ENCODE data around the gene HMG20B.

- TF ChIP-seq EP300 (IDR thresholded peaks at IDR 0.05) (no peak), POLR2A (IDR thresholded peaks at IDR 0.05) (no peak), POLR2AphosphoS5 (IDR thresholded peaks at IDR 0.05) (no peak)
- TF ChIP-seq, protein P1, sequence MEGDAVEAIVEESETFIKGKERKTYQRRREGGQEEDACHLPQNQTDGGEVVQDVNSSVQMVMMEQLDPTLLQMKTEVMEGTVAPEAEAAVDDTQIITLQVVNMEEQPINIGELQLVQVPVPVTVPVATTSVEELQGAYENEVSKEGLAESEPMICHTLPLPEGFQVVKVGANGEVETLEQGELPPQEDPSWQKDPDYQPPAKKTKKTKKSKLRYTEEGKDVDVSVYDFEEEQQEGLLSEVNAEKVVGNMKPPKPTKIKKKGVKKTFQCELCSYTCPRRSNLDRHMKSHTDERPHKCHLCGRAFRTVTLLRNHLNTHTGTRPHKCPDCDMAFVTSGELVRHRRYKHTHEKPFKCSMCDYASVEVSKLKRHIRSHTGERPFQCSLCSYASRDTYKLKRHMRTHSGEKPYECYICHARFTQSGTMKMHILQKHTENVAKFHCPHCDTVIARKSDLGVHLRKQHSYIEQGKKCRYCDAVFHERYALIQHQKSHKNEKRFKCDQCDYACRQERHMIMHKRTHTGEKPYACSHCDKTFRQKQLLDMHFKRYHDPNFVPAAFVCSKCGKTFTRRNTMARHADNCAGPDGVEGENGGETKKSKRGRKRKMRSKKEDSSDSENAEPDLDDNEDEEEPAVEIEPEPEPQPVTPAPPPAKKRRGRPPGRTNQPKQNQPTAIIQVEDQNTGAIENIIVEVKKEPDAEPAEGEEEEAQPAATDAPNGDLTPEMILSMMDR (IDR thresholded peaks at IDR 0.05), result no peak
These were observed 27.0 kb downstream of the HMG20B start for GRCh38 chr19:3599776-3600187.
